ENCODE data around the gene PIK3C2B.

Gene PIK3C2B

GRCh38 chr1:204462229-204462561 is 32.4 kb downstream of the PIK3C2B start:
- DNase-seq = no peak

GRCh38 chr1:204461331-204462228 is 33.0 kb downstream of the PIK3C2B start:
- no peak for DNase-seq

DNA sequence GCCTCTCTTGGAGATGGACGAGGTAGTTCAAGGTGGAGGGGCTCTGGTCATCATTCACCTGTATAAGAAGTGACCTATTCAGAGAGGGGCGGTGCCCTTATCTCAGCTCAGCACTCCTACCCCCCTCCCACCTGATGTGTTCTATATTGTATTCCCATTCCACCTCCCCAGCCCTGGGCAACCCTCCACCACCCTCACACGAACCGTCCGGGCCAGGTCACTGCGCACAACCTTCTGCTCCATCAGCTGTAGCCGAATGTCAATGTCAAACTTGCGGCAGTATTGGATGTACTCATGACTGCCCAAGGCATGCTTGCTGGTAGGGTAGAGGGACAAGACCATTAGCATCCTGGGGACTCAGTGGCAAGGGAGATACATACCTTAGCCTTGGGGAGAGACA is 34.3 kb downstream of the PIK3C2B start:
- DNase-seq = no peak

- no peak for DNase-seq
Observed at GRCh38 chr1:204459706-204460105, 34.9 kb downstream of the PIK3C2B start.

GRCh38 chr1:204457666-204458065 is 36.9 kb downstream of the PIK3C2B start:
- DNase-seq = no peak

- DNase-seq = peak in 1 of 51 donors; percentile 42
Observed at GRCh38 chr1:204456826-204457442, 37.7 kb downstream of the PIK3C2B start.

DNA sequence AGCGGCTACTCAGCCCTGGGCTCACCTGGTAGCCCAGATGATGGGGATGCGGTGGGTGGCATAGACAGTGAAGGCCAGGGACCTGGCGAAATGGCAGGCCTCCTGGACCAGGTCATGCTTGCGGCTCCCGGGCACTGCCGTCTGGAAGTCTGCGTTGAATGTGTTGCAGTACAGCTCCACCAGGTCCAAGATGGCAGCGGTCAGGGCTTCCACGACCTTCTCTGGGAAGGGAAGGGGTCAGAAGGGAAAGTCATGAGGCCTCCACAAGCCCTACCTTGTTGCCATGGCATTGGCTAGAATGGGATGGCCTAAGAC is 38.8 kb downstream of the PIK3C2B start:
- no peak for DNase-seq

- DNase-seq = peak in 2 of 51 donors; percentile 20 to 22
Observed at GRCh38 chr1:204455063-204455830, 39.4 kb downstream of the PIK3C2B start.

- no peak for DNase-seq
Observed at GRCh38 chr1:204454476-204454875, 40.1 kb downstream of the PIK3C2B start.

- no peak for DNase-seq
Observed at GRCh38 chr1:204453141-204453772, 41.3 kb downstream of the PIK3C2B start.

DNA sequence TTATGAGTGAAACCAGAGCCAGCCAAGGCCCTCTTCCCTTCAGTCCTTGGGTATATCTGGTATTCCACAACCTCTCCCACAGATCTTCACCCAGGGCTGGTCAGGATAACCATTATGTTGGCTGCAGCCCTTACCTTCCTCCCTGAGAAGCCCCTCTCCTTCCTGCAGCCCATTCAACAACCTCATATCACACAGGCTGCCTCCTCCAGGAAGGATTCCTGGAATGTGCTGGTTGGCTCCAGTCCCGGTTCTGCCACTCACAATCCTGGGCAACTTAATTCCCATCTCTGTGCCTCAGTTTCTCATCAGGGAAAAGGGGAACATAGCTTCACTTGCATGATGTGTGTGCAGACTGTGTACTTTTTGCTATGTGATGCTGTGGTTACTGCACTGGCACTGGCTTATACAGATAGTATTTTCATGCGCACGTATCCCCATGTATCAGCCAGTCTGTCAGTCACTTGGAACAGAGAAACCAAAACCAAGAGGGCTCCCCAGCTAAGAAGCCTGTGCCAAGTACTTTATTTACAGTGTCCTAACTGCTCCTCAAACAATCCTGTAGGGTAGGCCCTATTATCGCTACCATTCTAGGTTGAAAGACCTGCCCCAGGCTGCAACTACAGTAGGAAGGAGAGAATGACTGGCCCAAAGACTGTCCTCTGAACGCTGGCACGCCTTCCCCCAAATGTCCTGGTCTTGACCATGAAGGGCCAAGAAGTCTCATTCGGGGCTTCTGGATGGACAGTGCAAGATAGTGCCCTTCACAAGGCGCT is 43.1 kb downstream of the PIK3C2B start:
- no peak for DNase-seq

DNA sequence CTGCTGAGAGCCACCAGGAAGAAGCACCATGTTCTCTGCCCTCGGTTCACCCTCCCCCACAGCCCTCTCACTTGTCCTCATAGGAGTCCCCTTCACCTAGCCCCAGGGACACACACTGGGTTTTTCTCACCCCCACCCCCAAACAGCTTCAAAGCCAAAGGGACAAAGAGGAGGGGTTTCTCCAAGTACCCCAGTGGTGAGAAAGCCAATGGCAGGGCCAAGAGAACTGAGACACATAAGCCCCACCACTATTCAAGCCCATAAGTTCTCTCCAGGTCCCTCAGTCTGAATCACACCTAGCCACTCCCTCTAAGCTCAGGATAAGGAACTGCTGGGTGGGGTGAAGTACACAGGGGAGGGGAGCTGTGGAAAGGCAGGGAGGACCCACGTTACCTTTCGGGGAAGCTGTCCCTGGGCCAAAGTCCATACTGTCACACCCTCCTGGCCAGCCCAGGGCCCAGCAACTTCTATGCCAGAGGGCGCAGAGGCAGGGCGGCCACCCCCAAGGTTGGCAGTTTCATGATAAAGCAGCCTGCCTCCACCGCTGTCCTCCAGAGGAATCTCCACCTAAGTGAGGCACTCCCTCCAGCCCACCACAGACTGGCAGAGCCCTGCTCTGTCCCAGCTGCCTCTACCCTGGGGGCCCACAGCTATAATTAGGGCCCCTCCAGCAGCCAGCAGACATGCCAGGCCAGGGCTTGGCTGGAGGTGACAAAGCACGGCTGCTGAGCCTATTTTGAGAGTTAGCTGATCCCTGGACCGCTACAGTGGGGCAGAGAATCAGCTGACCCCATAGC is 43.9 kb downstream of the PIK3C2B start:
- DNase-seq = no peak

DNA sequence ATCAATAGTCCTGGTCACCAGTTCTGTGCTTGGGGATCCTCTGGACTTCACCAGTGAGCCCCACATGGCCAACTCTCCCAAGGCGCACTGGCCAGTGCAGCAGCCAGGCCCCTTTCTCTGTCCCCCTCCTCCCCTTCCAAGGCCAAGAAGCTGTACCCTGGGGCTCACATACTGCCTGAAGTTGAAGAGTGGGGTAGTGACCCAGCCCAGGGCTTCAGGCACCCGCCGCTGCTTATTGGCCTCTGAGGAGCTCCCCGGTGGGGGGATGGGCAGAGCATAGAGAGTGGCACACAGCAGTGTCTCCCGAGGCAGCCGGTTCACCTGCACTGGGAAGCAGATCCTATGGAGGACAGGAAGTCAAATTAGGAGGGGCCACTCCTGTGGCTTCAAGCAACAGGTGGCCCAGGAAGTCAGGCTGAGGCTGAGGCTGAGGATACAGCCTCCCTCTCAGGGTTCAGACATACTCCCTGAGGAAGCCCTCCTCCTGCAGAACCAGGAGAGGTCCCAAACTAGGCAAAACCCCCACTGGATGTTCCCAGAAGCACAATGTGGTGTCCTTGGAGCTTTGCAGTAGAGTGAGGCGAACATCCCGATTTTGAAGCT is 44.8 kb downstream of the PIK3C2B start:
- no peak for DNase-seq

DNA sequence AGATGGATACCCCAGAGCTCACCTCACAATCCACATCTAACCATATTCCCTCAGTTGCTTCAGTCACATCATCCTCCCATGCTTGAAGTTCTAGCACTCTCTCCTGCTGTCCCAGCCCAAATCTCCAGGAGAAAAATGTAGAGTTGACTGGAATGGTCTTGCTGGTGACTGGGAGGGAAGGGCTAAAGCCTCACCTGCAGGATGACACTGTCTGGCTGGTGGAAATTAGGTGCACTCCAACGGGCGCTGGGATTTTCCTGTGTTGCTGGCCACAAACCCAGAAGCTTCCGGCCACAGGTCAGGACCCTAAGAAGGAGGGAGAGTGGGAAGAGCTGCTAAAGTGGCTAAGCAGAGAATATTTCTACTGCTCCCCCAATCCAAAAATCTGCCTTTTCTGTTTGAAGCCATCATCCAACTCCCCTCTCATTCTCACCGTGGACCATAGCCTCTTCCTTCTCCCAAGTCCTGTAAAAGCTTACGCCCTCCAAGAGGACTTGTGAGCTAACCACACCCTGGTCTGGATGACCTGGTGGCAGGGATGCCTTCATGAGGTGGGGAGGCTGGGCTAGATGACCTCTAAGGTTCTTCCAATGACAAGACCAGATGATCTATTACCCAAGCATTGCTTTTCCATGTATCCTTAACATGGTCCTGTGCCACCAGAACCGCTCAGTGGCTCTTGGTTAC is 45.5 kb downstream of the PIK3C2B start:
- no peak for DNase-seq

DNA sequence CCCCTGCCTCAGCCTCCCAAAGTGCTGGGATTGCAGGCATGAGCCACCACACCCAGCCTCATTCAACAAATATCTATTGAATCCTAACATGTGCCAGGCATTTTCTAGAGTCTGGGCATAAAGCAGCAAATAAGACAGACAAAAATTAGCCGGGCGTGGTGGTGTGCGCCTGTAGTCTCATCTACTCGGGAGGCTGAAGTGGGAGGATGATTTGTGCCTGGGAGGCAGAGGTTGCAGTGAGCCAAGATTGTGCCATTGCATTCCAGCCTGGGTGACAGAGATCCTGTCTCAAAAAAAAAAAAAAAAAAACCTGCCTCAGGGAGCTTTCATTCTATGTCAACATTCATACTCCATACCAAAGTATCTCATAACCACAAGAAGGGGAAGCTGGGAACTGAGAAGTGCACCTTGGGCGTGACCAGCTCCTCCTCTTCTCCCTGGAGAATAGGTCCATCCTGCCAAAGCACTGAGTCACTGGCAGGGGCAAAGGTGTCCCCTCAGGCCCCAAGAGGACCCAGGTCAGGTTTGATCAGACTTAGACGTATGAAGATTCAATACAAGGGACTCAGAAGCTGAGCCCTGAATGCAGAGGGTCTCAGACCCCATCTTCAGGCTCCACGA is 46.2 kb downstream of the PIK3C2B start:
- DNase-seq = no peak

GRCh38 chr1:204447736-204448135 is 46.9 kb downstream of the PIK3C2B start:
- no peak for DNase-seq

GRCh38 chr1:204447190-204447589 is 47.4 kb downstream of the PIK3C2B start:
- DNase-seq = no peak

- DNase-seq = peak in 49 of 51 donors; percentile 7 to 83 (median 48)
Observed at GRCh38 chr1:204446413-204447111, 48.0 kb downstream of the PIK3C2B start.

All from hypothalamus (tissue), 51 donors.